Islet precursor cell (in vitro differentiated cells): Measurements from ENCODE around the gene NTRK1.

ENCODE experiments used
- DNase-seq: peaks from one replicate; pipeline ENCODE4 v3.0.0-alpha.2; 2018

NTRK1 gene

DNA sequence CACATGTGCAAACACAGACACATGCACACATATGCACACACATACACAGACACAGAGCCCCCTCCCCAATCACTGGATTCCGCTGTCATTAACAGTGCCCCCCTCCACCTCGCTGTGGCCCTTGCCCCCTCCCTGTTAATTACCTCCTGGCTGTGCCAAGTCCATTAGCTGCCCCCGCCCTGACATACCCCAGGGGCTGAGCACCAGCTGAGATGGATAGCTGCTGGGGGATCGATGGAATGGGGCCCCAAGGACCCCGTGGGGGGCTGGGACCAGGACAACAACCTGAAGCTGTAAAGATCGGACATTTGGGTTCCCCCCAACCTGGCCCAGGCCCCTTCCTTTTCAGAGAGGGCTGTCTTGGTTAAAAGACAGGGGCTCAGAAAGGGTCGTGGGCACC lies 23.3 kb downstream of the NTRK1 start:
- DNase-seq: no peak

DNA sequence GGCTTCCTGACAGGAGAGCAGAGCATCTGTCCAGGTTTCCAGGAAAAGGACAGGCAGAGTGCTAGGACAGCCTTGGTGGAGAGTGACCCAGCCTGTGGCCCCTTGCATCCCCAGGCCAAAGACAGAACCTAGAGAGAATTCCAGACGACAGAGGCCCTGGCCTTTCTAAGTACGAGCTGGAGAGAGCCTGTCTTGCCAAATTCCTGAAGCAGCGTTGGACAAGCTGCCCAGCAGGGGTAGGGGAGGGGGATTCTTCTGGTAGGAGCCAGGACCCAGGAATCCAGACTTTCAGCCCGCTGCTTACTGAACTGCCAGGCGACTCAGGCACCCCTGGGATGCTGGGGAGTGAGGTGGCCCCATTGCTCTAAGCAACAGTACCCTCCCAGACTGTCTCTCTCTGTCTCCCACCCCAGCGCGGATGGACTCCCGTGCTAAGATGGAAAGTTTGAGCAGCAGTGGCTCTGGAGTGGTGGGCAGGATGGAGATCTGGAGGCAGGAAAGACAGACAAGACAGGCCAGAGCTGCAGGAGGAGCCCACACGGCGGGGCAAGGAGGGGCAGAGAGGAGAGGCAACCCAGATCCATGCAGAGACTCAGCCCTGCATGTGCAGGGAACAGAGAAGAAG lies 24.0 kb downstream of the NTRK1 start:
- DNase-seq: peak; percentile 68

DNA sequence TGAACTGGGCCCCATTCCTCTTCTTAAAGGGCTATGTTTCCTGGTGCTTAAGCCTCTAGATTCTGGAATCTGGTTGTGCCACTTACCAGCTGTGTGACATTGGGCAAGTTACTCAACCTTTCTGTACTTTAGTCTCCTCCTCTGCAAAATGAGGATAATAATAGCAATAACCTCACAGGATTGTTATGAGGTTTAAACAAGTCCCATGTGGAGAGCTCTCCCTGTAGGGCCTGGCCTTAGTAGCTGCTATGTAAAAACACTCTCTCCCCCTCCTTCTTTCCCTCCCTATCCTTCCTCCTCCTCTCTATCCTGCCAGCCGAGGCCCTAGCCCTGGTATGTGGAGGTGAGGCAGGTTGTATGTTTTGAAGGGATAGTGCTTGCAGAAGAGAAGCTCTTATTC lies 24.6 kb downstream of the NTRK1 start:
- no peak for DNase-seq

DNA sequence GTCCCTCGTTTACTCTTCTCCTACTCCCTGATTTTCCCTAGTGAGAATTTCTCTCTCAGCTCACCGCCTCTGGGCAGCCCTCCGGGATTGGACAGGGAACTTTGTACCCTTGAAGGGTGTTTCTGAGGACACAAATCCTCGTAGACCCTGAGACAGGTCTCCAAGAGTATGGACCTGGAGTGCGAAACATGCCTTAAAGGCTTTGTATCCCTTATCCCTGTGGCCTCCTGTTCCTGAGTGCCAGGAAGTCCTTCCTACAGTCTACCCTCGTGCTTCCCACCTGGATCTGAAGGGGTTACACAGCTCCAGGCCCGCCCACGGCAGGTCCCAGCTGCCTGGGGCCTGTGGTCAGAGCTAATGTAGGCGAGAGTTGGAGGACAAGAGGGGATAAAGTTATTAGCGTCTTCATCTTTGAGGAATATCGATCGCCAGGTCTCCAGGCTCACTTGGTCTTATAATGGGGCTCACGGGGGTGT lies 25.3 kb downstream of the NTRK1 start:
- DNase-seq: no peak

DNA sequence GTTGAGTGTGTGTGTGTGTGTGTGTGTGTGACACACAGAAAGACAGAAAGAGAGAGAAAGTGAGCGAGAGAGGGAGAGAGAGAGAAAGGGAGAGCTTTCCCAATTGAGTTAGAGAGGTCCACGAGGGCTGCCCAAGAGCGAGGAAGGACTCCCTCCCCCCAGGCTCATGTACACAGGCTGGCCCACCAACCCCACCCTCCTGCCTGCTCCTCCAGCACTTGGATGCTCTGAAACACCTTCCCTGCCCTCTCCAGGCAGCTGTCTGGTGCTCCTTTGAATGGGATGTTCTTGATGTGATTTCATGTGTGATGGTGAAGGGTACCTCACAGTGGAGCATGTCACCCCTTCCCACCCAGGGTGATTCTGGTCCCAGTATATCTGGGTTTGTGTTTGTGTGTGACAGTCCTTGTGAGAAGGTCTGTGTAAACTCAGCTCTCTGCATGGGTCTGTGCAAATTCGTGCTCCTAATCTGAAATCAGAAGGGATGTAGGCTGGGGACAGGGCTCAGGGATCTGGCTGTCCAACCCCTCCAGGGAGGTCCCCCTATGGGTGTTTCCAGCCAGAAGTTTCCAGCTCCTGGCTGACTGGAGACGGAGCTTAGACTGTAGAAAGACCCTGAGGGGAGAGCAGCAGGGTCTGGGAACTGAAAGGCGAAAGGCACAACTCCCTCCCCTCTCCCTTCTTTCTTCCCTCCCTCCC lies 26.1 kb downstream of the NTRK1 start:
- DNase-seq: no peak

DNA sequence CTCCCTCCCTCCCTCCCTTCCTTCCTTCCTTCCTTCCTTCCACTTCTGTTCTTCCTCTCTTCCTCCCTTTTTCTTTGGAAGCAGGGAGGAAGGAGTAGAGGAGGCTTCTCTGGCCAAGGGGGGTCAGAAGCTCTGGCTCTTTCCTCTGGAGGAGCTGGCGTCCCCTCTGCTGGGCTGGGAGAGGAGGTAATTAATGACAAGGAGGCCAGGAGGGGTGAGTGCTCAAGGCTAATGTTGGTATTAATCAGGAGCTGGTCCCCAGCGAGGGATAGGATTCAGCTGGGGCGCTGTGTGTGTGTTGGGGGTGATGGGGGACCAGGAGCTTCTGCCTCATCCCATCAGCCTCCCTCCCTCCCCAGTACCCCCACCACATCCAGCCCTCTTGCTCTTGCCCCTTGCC lies 26.7 kb downstream of the NTRK1 start:
- no peak for DNase-seq

DNA sequence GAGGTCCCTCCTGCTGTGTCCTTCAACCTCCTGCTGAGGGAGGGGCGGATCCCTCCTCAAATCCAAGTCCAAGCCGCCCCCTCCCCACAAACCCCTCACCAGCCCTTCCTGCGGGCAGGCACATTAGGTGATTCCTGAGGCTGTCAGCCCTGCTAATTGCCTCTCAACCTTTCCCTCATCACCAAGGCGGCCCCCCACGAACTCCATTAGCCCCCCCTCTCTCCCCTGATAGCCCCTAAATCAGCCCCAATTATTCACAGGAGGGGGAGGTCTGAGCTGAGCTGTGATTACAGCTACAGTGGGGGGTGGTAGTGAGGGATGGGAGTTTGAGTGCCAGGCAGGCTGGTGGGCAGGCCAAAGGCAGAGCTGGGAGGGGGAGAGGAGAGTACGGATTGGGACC lies 27.1 kb downstream of the NTRK1 start:
- DNase-seq: no peak

DNA sequence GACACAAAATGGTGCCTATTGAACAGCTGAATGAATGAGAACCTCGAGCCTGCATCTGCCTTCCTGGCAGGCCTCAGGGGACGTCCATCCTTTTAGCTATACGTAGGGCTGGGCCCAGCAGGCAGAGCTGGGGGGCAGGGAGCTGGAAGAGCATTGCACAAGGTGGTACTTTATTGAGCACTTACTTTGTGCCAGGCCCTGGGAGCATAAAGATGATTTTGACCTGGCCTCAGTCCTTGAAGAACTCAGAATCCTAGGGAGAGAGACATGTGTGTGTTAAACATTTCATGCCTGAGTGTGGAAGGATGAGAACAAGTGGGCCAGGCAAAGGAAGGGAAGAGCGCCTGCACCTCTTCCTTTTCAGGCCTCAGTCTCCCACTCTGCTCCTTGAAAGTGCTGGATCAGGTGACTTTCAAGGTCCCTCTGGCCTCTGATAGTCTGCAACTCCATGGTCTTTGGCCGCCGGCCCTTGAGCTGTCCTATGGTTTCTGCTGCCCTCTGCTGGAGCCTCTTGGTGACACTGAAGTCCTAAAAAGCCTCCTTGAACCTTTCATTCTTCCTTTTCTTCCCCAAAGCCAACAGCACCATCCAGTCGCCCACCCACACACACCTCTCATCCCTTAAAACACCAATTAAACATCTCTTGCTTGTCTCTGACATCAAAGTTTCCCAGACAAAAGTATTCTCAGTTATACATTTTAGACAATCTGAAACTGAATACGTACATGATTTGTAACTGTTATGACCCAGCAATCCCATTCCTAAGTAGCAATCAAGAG lies 29.3 kb downstream of the NTRK1 start:
- DNase-seq: peak; percentile 87

DNA sequence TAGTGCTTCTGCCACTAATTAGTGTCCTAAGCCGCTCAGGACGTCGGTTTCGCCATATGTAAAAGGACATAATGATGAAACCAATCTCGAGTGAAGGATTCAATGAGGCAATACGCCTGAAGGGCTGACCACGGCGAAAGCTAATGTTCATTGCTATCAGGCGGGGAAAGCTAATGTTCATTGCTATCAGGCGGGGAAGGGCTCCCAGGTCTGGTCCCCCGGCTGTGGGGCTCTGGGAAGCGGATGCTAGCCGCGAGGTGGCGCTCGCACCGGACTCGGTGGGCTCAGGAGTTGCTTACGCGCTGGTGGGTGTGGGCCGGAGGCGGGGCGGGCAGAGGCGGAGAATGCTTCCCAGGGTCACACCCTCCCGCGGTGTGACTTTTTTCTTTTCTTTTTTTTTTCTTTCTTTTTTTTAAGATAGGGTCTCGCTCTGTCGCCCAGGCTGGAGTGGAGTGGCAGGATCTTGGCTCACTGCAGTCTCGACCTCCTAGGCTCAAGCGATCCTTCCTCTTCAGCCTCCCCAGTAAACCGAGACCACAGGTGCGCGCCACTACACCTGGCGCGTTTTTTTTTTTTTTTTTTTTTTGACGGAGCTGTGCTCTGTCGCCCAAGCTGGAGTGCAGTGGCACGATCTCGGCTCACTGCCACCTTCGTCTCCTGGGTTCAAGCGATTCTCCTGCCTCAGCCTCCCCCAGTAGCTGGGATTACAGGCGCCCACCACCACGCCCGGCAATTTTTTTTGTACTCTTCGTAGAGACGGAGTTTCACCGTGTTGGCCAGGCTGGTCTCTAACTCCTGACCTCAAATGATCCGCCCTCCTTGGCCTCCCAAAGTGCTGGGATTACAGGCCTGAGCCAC lies 31.8 kb downstream of the NTRK1 start:
- peak; percentile 96 for DNase-seq

DNA sequence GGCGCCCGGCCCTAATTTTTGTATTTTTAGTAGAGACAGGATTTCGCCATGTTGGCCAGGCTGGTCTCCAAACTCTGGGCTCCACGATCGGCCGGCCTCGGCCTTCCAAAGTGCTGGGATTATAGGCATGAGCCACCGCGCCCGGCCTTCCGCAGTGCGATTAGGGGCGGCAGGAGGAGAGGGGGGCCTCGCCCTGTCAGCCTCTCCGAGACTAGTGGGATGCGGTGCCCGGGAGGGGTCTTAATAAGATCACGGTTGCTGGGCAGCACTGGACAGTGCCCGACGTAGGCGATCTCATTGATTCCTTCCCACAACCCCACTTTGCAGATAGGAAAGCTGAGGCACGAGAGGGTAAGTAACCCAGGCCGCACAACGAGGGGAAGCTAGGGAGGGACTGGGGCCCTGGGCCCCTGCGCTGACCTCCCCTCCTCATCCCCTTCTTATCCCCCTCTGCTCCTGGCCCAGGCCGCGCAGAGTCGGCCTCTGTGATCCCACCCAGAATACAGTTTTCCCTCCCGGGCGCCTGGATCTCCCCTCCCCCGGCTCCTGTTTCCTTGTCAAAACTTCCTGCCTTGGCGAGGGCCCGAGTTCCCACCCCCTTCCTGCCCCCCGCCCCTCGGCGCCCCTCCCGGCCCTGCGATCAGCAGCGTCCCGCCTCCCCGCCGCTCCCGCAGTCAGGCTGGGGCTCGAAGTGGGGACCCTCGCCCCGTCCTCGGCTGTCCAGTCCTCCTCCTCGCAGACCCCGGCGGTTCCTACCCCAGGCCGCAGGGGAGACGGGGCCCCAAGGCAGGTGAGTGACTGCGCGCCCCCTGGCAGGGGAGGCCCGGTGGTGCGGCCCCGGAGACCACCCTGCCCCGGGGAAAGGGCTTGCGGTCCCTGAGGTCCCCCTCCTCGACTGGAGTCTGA lies 32.6 kb downstream of the NTRK1 start, which contains the start of gene PEAR1:
TSS of gene PEAR1 (plus strand) at position 671 of the 906 bp plus-strand sequence. CDS start 10,209 bp downstream, outside the sequence.
- peak; percentile 83 for DNase-seq

DNA sequence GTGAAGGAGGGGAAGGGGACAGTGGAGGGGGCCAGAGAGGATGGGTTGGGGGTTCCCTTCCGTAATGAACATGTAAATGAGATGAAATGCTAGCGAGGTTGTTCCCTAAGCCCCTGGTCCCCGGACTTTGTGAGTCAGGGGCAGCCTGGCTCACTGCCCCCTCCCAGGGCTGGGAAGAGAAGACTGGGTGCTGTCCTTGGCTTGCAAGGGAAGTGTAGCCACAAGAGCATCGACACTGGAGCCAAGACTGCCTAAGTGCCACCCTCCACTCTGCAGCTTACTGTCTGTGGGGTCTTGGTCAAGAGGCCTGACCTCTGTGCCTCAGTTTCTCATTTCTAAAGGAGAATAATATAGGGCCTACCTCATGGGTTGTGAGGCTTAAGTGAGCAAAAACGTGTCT lies 33.3 kb downstream of the NTRK1 start:
- no peak for DNase-seq

DNA sequence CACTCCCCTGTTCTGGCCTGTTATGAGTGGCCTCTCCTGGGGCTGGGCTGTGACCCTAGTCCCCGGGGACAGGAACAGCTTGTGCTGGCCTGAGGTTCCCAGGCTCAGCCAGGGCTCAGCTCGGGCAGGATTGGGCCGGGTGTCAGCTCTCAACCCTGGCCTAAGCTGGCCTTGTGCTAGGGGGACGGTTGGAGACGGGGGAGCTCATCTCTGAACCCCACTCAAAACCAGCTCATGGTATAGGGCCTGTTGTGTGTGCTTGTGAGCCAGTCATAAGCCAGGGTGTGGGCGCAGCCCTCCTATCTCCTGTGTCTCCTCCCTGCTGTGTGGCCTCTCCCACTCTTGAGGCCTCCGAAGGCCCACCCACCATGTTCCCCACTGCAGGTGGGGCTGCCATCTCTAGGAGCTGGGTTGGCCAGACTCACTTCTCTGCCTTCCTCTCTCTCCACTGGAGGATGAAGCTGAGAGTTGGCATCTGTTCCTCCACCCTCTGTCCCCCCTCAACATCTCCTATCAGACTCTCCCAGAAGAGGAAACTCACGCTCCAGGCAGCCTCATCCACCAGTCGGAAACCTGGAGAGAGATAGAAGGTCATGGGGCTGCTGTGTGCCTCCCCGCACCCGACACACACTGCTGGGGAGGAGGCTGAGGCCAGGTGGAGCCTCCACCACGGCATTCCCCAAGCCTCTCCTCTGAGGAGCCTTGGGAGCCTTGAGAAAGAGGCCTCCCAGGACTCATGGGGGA lies 34.2 kb downstream of the NTRK1 start:
- no peak for DNase-seq

DNA sequence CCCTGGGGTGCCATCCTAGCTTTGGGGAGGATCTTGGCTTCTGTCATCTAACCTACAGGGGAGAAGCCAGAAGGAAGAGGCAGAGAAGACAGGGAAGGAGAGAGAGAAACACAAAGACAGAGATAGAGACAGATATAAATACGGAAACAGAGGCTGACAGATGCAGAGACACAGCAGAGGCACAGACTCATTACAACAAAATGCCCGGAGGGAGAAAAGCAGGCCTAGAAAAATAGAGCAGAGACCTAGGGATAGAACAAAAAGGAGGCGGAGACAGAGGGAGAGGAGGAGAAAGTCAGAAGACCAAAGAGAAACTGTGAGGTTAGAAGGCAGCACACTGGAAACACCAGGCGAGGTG lies 34.8 kb downstream of the NTRK1 start:
- DNase-seq: peak; percentile 89

DNA sequence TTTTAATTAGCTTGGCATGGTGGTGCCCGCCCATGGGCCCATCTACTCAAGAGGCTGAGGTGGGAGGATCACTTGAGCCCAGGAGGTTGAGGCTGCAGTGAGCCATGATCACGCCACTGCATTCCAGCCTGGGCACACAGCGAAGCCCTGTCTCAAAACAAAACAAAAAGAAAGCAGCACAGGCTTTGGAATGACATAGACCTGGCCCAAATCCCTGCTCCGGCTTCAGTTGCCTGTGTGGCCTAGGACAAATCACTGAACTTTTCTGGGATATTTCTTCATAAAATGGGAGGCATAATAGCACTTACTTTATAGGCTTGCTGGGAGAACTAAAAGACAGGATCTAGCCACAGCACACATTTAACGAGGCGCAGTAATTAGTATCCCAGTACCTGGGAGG lies 35.3 kb downstream of the NTRK1 start:
- no peak for DNase-seq

DNA sequence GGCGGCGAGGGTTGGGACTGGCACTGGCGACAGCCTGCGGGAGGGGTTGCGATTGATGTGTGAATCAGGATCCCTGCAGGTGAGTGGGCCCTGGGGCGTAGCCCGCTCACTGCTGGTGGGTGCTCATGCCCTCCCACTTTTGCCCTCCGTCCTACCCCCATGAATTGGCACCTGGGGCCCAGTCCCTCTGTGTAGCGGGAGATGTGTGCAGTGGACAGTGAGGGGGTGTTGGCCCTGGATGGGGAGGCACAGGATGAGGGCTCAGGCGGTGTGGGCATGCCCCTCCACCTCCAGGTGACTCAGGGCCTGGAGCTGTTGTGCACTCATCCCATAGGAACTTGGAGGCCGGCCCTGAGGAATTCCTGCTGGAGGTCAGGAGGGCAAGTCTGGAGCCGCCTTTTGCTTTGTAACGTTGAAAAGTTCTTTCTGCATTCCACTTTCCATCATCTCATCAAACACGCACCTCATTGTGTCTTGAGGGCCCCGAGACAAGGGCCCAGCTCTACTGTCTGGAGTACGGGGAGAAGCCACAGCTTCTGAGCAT lies 35.9 kb downstream of the NTRK1 start:
- peak; percentile 98 for DNase-seq

DNA sequence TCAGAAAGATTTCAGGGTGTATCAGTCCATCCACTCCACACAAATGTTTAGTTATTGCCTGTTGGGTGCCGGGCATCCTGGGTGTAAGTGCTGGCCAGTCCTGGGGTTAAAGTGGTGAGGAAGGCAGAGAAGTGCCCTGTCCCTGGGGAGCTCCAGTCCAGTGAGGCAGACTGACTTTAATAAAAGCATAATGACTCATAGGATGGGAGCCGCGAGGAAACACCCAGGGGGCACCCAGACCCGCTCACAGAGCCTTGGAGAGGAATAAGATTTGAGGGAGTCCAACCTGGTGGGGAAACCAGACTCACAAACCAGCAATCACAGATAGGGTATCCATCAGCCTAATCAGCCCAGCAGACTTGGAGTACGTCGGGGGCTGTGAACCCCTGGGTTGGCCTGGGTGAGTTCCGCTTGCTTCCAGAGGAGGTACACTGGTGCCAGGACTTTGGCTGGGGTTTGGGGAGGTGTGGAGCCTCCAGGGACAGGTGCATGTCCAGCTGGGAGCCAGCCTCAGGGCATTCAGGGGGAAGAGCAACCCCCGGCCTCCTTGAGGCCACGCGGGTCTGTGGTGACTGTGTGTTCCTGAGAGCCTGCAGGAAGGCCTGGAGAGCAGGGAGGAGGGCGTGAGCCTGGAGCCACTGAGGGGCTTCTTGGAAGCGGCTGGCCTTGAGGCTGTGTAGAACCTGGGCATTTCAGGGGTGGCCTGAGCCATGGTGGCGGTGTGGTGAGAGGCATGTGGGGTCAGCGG lies 36.6 kb downstream of the NTRK1 start:
- DNase-seq: peak; percentile 79

DNA sequence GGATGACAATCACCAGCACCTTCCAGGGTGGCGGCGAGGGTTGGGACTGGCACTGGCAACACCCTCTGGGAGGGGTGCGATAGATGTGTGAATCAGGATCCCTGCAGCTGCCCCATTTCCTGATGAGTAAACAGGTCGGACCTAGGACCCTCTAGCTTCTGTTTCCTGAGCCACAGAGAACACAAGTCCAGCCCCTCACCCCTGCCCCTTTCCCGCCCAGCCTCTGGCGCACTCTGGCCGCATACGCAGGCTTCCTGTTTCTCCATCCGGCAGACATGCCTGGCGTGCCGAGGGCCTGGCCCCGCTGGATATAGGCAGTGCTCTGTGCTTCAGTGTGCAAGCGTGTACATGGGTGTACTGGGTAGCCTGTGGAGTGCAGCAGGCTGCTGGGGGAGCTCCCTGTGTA lies 37.5 kb downstream of the NTRK1 start:
- peak; percentile 87 for DNase-seq

DNA sequence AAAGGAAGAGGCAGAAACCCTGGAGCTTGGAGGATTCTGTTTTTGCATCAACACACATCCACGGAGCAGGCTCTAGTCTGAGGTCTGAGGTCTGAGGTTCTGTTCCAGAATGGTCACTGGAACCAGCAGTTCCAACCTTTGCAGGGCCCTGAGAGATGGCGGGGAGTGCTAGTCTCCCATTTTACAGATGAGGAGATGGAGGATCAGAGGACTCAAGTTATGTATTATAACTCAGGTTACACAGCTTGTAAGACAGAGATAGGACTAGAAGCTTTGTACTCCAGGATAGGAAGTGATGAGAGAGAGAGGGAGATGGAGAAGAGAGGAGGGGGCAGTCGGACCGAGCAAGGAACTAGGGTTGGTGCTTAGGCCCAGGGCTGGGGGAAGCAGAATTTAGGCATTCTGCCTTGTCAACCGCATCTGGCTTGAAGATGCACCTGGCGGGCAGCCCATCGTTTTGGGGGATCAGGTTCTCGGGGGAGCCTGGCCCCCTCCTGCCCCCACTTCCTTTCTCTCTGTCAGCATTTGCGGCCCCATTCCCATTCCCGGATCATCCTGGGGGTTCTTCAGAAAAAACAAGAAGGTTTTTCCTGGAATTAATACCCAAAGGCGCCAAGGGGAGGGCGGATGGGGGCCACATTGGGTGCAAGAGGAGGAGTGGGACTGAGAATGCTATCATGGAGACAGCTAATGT lies 38.5 kb downstream of the NTRK1 start:
- DNase-seq: no peak

DNA sequence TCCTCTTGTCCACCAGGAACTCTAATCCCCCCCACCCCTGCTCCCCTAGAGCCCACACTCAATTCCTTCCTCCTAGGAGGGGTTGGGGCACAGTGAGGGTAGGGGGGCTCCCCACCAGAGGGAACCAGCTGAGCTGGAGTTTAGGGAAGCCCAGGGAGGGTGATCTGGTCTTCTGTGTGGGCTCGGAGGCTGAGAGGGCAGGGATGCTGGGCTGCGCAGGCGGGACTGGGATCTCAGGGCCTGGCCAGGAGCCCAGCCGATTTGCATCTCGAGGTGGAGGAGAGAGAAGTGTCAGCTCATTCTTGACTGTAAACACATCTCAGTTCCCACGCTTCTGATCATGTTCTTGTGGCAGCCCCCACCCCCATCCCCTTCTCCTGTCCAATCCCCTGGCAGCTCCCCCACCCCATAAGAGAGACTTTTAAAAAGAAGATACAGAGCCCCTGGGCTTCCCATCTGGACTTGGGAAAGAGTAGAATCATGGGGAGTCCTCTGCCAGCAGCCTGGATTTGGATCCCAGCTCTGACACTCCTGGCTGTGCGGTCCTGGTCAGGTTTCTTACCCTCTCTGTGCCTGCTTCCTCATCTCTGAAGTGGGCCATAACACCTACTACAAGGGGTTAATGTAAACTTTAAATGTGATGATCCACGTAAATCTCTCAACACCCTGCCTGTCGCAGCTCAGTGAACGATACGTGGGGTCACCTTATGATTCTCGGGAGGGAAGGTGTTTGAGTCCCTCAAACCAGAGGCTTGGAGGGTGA lies 39.5 kb downstream of the NTRK1 start:
- no peak for DNase-seq
